BLaER1 (cell line): ENCODE measurements around the gene SON.
"Not testable (repeated sequence)": the region's sequence is repeated elsewhere in the genome, so short reads cannot be mapped to it uniquely, and the experiment has no call there.

Source experiments
- H3K27ac ChIP-seq: shearing (Covaris generic); formaldehyde crosslinking; 2 replicates; pipeline ENCODE4 v1.8.1; 2022
- H3K27me3 ChIP-seq: shearing (Covaris generic); formaldehyde crosslinking; 2 replicates; pipeline ENCODE4 v1.8.1; 2022
- H3K36me3 ChIP-seq: shearing (Covaris generic); formaldehyde crosslinking; 2 replicates; pipeline ENCODE4 v1.8.1; 2022
- H3K4me1 ChIP-seq: shearing (Covaris generic); formaldehyde crosslinking; 2 replicates; pipeline ENCODE4 v1.8.1; 2022
- H3K4me2 ChIP-seq: shearing (Covaris generic); formaldehyde crosslinking; 2 replicates; pipeline ENCODE4 v1.8.1; 2022
- H3K4me3 ChIP-seq: shearing (Covaris generic); formaldehyde crosslinking; 2 replicates; pipeline ENCODE4 v1.8.1; 2022
- H3K9ac ChIP-seq: shearing (Covaris generic); formaldehyde crosslinking; 2 replicates; pipeline ENCODE4 v1.8.1; 2022
- H3K9me3 ChIP-seq: shearing (Covaris generic); formaldehyde crosslinking; 2 replicates; pipeline ENCODE4 v1.8.1; 2022
- H4K20me1 ChIP-seq: shearing (Covaris generic); formaldehyde crosslinking; 2 replicates; pipeline ENCODE4 v1.8.1; 2022
- Cebpa-rat ChIP-seq: shearing (Covaris generic); IDR thresholded peaks from 2 replicates; pipeline ENCODE4 v1.8.1; 2022

Gene SON

DNA sequence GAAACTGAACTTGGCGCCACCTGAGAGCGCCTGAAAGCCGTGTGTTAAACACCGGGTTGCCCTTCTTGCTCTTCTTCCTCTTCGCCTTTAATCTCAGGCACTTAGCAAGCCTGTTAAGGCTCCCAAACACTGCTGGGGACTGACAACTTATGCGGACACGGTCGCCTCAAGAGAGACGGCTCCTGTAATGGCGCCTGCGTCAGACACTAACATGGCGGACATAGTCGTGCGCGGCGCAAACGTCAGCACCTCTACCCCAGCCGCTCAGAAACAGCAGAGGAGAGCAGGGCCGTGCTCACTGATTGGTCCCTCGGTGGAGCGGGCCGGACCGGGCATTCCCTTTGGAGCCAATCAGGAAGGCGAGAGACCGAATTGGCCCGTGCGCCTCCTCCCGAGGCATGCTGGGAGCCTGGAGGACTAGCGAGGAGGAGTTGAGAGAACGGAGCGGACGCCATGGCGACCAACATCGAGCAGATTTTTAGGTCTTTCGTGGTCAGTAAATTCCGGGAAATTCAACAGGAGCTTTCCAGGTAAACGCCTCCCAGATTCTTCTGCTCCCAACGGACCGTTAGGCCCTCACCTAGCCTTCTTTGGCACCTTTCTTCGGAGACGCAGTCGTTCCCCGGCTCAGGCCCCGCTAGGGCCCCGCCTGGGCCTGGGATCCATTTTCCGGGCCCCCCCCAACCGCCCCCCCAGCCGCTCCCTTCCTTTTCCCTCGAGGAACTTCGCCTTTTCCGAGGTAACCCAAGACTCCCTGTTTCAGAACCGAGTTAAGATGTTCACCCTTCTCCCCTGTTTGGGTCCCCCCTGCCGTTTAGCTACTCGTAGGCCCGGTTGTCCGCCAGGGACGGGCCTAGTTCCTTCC is at the start of gene SON:
Gene SON (plus strand): TSS at position 399 of the 865 bp plus-strand sequence. CDS start 55 bp downstream, at position 454.
- Histone ChIP-seq H3K9me3 (no peaks in the 10 kb centered on the region), H3K4me3 (peak within 1 kb of the TSS; percentile 83), H3K4me1 (peaks cover 33% of the 10 kb centered on the region), H3K27me3 (no peaks in the 10 kb centered on the region), H3K9ac (peak within 1 kb of the TSS; percentile 98), H3K27ac (peak within 1 kb of the TSS; percentile 98), H4K20me1 (peaks cover 48% of the 10 kb centered on the region), H3K36me3 (peaks cover 37% of the 10 kb centered on the region), H3K4me2 (peak within 1 kb of the TSS; percentile 91)
- no peak for TF ChIP-seq Cebpa-rat

GRCh38 chr21:33493756-33494155 is 49.1 kb upstream of the SON start:
- Histone ChIP-seq H3K36me3 (no peaks in the 10 kb centered on the region), H3K27ac (no peak overlapping the region), H3K4me2 (no peak overlapping the region), H3K4me3 (no peak overlapping the region), H3K27me3 (no peaks in the 10 kb centered on the region), H3K4me1 (peaks cover 13% of the 10 kb centered on the region), H3K9ac (no peak overlapping the region), H4K20me1 (no peaks in the 10 kb centered on the region), H3K9me3 (no peaks in the 10 kb centered on the region)
- TF ChIP-seq Cebpa-rat = no peak

DNA sequence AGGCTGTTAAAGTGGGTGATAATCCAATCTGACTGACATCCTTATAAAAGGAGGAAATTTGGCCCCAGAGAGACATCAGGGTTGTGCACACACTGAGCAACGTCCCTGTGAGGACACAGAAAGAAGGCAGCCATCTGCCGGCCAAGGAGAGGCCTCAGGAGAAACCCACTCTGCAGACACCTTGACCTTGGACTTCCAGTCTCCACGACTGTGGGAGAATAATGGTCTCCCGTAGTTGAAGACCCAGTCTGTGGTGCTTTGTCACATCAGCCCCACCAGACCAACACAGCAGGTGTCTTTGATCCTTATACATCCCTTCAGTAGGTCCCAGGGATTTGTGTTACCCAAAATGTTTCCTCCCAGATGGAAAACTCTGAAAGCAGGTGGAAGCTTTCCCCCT is 47.1 kb upstream of the SON start:
- H3K4me1 ChIP-seq = peaks cover 10% of the 10 kb centered on the region
- no peak for TF ChIP-seq Cebpa-rat
- no peak overlapping the region for H3K27ac ChIP-seq
- no peak overlapping the region for H3K9ac ChIP-seq
- H3K27me3 ChIP-seq = no peaks in the 10 kb centered on the region
- no peak overlapping the region for H3K4me2 ChIP-seq
- H3K4me3 ChIP-seq = no peak overlapping the region
- H3K36me3 ChIP-seq = no peaks in the 10 kb centered on the region
- no peaks in the 10 kb centered on the region for H4K20me1 ChIP-seq
- no peaks in the 10 kb centered on the region for H3K9me3 ChIP-seq

- H3K36me3 ChIP-seq = peaks cover 5% of the 10 kb centered on the region
- H3K27ac ChIP-seq = no peak overlapping the region
- H3K4me3 ChIP-seq = no peak overlapping the region
- H3K4me1 ChIP-seq = peaks cover 7% of the 10 kb centered on the region
- no peak overlapping the region for H3K9ac ChIP-seq
- H3K4me2 ChIP-seq = no peak overlapping the region
- H3K9me3 ChIP-seq = no peaks in the 10 kb centered on the region
- H4K20me1 ChIP-seq = no peaks in the 10 kb centered on the region
- H3K27me3 ChIP-seq = no peaks in the 10 kb centered on the region
- TF ChIP-seq Cebpa-rat = no peak
Observed at GRCh38 chr21:33496345-33496744, 46.5 kb upstream of the SON start.

DNA sequence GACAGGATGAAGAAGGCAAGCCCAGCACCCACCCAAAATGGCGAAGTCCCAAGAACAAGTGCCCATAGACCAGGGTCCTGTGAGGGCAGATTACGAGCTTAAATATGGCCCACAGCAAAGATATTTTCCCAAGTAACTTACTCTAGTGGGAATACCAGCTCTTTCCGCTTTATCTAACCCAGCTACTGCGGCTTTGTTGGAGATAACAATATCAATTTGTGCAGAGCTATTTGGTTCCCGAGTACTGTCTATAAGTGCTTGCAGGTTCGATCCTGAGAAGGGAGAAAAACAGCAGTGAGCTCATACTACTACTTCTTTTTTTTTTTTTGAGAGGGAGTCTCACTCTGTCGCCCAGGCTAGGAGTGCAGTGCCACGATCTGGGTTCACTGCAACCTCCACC is 37.0 kb upstream of the SON start:
- no peak overlapping the region for H3K4me3 ChIP-seq
- TF ChIP-seq Cebpa-rat = no peak
- peaks cover 98% of the 10 kb centered on the region for H3K36me3 ChIP-seq
- no peaks in the 10 kb centered on the region for H3K9me3 ChIP-seq
- H3K4me2 ChIP-seq = no peak overlapping the region
- H3K4me1 ChIP-seq = no peaks in the 10 kb centered on the region
- no peak overlapping the region for H3K27ac ChIP-seq
- H3K27me3 ChIP-seq = no peaks in the 10 kb centered on the region
- H3K9ac ChIP-seq = no peak overlapping the region
- H4K20me1 ChIP-seq = no peaks in the 10 kb centered on the region

DNA sequence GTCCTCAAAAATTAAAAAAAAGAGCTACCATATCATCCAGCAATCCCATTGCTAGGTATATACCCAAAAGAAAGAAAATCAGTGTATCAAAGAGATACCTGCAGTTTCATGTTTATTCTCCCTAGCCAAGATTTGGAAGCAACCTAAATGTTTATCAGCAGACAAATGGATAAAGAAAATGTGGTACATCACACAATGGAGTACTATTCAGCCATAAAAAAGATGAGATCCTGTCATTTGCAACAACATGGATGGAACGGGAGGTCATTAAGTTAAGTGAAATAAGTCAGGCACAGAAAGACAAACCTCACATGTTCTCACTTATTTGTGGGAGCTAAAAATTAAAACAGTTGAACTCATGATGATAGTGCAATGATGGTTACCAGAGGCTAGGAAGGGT is 35.8 kb upstream of the SON start:
- not testable (repeated sequence) for H3K27me3 ChIP-seq, H3K27ac ChIP-seq, H3K4me2 ChIP-seq, H3K4me3 ChIP-seq, H4K20me1 ChIP-seq, H3K9ac ChIP-seq, H3K4me1 ChIP-seq, H3K9me3 ChIP-seq
- H3K36me3 ChIP-seq = peaks cover 98% of the 10 kb centered on the region

- Histone ChIP-seq H3K27ac (no peak overlapping the region), H3K9ac (no peak overlapping the region), H3K4me3 (no peak overlapping the region), H3K4me2 (no peak overlapping the region), H3K36me3 (peaks cover 100% of the 10 kb centered on the region), H4K20me1 (no peaks in the 10 kb centered on the region), H3K4me1 (no peaks in the 10 kb centered on the region), H3K9me3 (no peaks in the 10 kb centered on the region), H3K27me3 (no peaks in the 10 kb centered on the region)
- no peak for TF ChIP-seq Cebpa-rat
Observed at GRCh38 chr21:33510826-33511225, 32.0 kb upstream of the SON start.

- Histone ChIP-seq H3K9ac (no peak overlapping the region), H3K27me3 (no peaks in the 10 kb centered on the region), H3K9me3 (no peaks in the 10 kb centered on the region), H3K27ac (no peak overlapping the region), H3K4me1 (no peaks in the 10 kb centered on the region), H3K36me3 (peaks cover 100% of the 10 kb centered on the region), H4K20me1 (no peaks in the 10 kb centered on the region), H3K4me2 (no peak overlapping the region), H3K4me3 (no peak overlapping the region)
- TF ChIP-seq Cebpa-rat = no peak
Observed at GRCh38 chr21:33511639-33512038, 31.2 kb upstream of the SON start.

DNA sequence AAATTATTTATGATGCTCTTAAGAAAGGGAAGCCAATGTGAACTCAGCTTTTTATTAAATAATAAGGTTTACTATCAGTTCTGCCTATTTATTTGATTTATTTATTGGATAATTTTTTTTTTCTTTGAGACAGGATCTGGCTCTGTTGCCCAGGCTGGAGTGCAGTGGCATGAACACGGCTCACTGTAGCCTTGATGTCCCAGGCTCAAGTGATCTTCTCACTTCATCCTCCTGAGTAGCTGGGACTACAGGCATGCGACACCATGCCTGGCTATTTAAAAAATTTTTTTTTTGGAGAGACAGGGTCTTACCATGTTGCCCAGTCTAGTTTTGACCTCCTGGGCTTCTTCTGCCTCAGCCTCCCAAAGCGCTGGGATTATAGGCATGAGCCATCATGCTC is 30.4 kb upstream of the SON start:
- no peaks in the 10 kb centered on the region for H3K4me1 ChIP-seq
- no peaks in the 10 kb centered on the region for H3K27me3 ChIP-seq
- peaks cover 100% of the 10 kb centered on the region for H3K36me3 ChIP-seq
- no peak overlapping the region for H3K9ac ChIP-seq
- no peak overlapping the region for H3K4me2 ChIP-seq
- no peak overlapping the region for H3K27ac ChIP-seq
- H3K4me3 ChIP-seq = no peak overlapping the region
- TF ChIP-seq Cebpa-rat = no peak
- H3K9me3 ChIP-seq = no peaks in the 10 kb centered on the region
- no peaks in the 10 kb centered on the region for H4K20me1 ChIP-seq

DNA sequence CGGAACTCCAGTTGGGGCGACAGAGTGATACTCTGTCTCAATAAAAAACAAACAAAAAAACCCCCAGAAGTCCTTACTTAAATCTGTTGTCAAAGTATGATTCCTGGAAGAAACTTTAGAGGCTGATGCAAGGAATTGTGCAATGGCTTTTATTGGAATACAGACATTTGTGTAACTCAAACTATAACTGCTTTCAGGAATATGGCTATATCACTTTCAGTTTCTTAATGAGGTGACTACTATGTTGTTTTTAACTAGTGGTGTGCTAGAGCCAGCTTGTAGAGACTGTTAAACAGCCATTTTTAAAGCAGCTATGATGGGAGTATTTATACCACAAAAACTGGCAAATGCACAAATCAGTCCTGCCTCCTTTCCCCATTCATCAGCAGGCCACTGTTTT is 28.6 kb upstream of the SON start:
- TF ChIP-seq Cebpa-rat = no peak
- Histone ChIP-seq H3K36me3 (peaks cover 100% of the 10 kb centered on the region), H3K9me3 (no peaks in the 10 kb centered on the region), H3K27me3 (no peaks in the 10 kb centered on the region), H3K27ac (no peak overlapping the region), H4K20me1 (no peaks in the 10 kb centered on the region), H3K4me2 (no peak overlapping the region), H3K9ac (no peak overlapping the region), H3K4me1 (no peaks in the 10 kb centered on the region), H3K4me3 (no peak overlapping the region)
